ENCODE measurements around the gene THAP10. TPM values are rescaled to one million over a fixed set of nuclear protein-coding genes. Genes with fewer than 3 reads are reported as not detected.

Gene THAP10
- polyA plus RNA-seq, 2 of the 4 experiments (the other 2 are of a cell fraction) = 6.8 to 9.4 TPM

GRCh38 chr15:70832176-70832575, 60.1 kb downstream of the THAP10 start:
- H3K9me3 ChIP-seq = no peaks in the 10 kb centered on the region
- ATAC-seq = no peak
- H3K4me2 ChIP-seq = no peak overlapping the region
- H3K4me3 ChIP-seq = no peak overlapping the region
- WGBS (ENCODE audit: missing lambda C conversion rate) = 95% methylated on average over 20 of the region's 20 CpGs
- H3K4me1 ChIP-seq = peaks cover 39% of the 10 kb centered on the region
- H3K27ac ChIP-seq = peak overlapping the region in 1 of 2 experiments; percentile 85; a peak in 1 of 6 replicates
- no peak for TF ChIP-seq HDAC2 (IDR thresholded peaks at IDR 0.05)
- no peak for TF ChIP-seq ESRRA (IDR thresholded peaks at IDR 0.05; ENCODE audit: borderline replicate concordance, low read length)
- TF ChIP-seq USF2 (IDR thresholded peaks at IDR 0.05) = no peak
- no peak for TF ChIP-seq POLR2A (IDR thresholded peaks at IDR 0.05; ENCODE audit: low read length)
- no peak for TF ChIP-seq FOSL2 (IDR thresholded peaks at IDR 0.05)
- no peak for TF ChIP-seq FOSL2 (CRISPR knock-in tag; IDR thresholded peaks at IDR 0.05)
- TF ChIP-seq ZNF302 (CRISPR knock-in tag; IDR thresholded peaks at IDR 0.05) = no peak
- no peak for TF ChIP-seq RAD21 (conservative IDR thresholded peaks at IDR 0.05 in 1 of 2, IDR thresholded peaks at IDR 0.05 in 1 of 2)
- no peak for TF ChIP-seq JUN (IDR thresholded peaks at IDR 0.05)
- TF ChIP-seq SREBF2 (IDR thresholded peaks at IDR 0.05) = no peak
- no peak for TF ChIP-seq JUNB (IDR thresholded peaks at IDR 0.05)
- no peak for TF ChIP-seq ZSCAN20 (CRISPR knock-in tag; IDR thresholded peaks at IDR 0.05)
- no peak for TF ChIP-seq CHD4 (IDR thresholded peaks at IDR 0.05; ENCODE audit: borderline replicate concordance)
- TF ChIP-seq RARB (CRISPR knock-in tag; IDR thresholded peaks at IDR 0.05) = no peak
- TF ChIP-seq POLR2AphosphoS2 (conservative IDR thresholded peaks at IDR 0.05; ENCODE audit: low read length) = no peak
- no peak for TF ChIP-seq EHF (CRISPR knock-in tag; IDR thresholded peaks at IDR 0.05)
- TF ChIP-seq RCOR1 (IDR thresholded peaks at IDR 0.05; ENCODE audit: low read depth, low read length) = no peak
- no peak for TF ChIP-seq REST (IDR thresholded peaks at IDR 0.05)
- CTCF ChIA-PET = interaction anchor here (1.0 to 20.5 kb wide), 7 partner anchors 12 to 56 kb away, joined by 3 to 331 read pairs (median 7); no protein-coding TSS in a partner anchor
- no peak for FAIRE-seq
- POLR2A ChIA-PET = no interaction called here
- no peak for DNase-seq (ENCODE audit: low read depth in 1 of 2, low spot score in 1 of 2)

Other genes starting within 250 kb of the THAP10 start
- gene UACA, start 128.9 kb downstream of the THAP10 start, polyA plus RNA-seq (2011; rRNA removed) = 80.4 and 81.1 TPM in 2 replicates
- 31.9 to 39.4 TPM (median 33.5 TPM) in 3 replicates for gene UACA, start 128.9 kb downstream of the THAP10 start, polyA plus RNA-seq (2017; fragmentation: RNase III; extraction: RNeasy Plus Mini Kit Qiagen cat#74134 plus additional on column Dnase treatment)
- gene LARP6, start 38.3 kb downstream of the THAP10 start, polyA plus RNA-seq (2011; rRNA removed) = 120 and 158 TPM in 2 replicates
- gene LARP6, start 38.3 kb downstream of the THAP10 start, polyA plus RNA-seq (2017; fragmentation: RNase III; extraction: RNeasy Plus Mini Kit Qiagen cat#74134 plus additional on column Dnase treatment) = 47.3 to 64.3 TPM (median 57.2 TPM) in 3 replicates
- 12.2 and 14.3 TPM in 2 replicates for gene LRRC49, start 393 bp upstream of the THAP10 start, polyA plus RNA-seq (2011; rRNA removed)
- gene LRRC49, start 393 bp upstream of the THAP10 start, polyA plus RNA-seq (2017; fragmentation: RNase III; extraction: RNeasy Plus Mini Kit Qiagen cat#74134 plus additional on column Dnase treatment) = 10.0 to 11.4 TPM (median 11.1 TPM) in 3 replicates
- 40.7 and 47.4 TPM in 2 replicates for gene THSD4, start 223.0 kb upstream of the THAP10 start, polyA plus RNA-seq (2011; rRNA removed)
- gene THSD4, start 223.0 kb upstream of the THAP10 start, polyA plus RNA-seq (2017; fragmentation: RNase III; extraction: RNeasy Plus Mini Kit Qiagen cat#74134 plus additional on column Dnase treatment) = 14.6 to 15.8 TPM (median 15.3 TPM) in 3 replicates

All from A549 (cell line).